MM.1S (cell line): ENCODE results near the gene RGS19.
"Not testable (repeated sequence)": the region's sequence is repeated elsewhere in the genome, so short reads cannot be mapped to it uniquely, and the experiment has no call there.

Source experiments
- DNase-seq: peaks from one replicate; pipeline ENCODE4 v3.0.0-alpha.2; 2015
- H2AFZ ChIP-seq: fragments of 300-600 bp; sonication (generic); 2 replicates; pipeline ENCODE4 v1.6.0; 2016; ENCODE audit warnings: antibody characterized with exemption, low read length
- H3F3A ChIP-seq: fragments of 300-600 bp; sonication (generic); 2 replicates; pipeline ENCODE4 v1.6.1; 2016; ENCODE audit warnings: mild to moderate bottlenecking, antibody characterized with exemption, low read length, moderate library complexity, mixed read lengths; ENCODE audit not compliant: insufficient read depth
- H3K27ac ChIP-seq: fragments of 300-600 bp; sonication (generic); 2 replicates; pipeline ENCODE4 v1.5.1; 2016; ENCODE audit warnings: mild to moderate bottlenecking, low read length
- H3K27me3 ChIP-seq: fragments of 300-600 bp; sonication (generic); replicated peaks from 2 replicates; pipeline ENCODE4 v1.6.0; 2016; ENCODE audit warnings: low read length; ENCODE audit not compliant: insufficient read depth
- H3K36me3 ChIP-seq: fragments of 300-600 bp; sonication (generic); replicated peaks from 2 replicates; pipeline ENCODE4 v1.6.1; 2016; ENCODE audit warnings: mild to moderate bottlenecking, low read length, mixed read lengths; ENCODE audit not compliant: insufficient read depth
- H3K4me1 ChIP-seq: fragments of 300-600 bp; sonication (generic); 2 replicates; pipeline ENCODE4 v1.6.1; 2016; ENCODE audit warnings: low read length, mixed read lengths
- H3K4me2 ChIP-seq: fragments of 300-600 bp; sonication (generic); 2 replicates; pipeline ENCODE4 v1.6.0; 2016; ENCODE audit warnings: low read depth, low read length
- H3K4me3 ChIP-seq: fragments of 300-600 bp; sonication (generic); 2 replicates; pipeline ENCODE4 v1.5.1; 2016; ENCODE audit warnings: low read length, mixed read lengths
- H3K79me2 ChIP-seq: fragments of 300-600 bp; sonication (generic); 2 replicates; pipeline ENCODE4 v1.6.1; 2016; ENCODE audit warnings: mixed run types, low read length, mixed read lengths
- H3K9ac ChIP-seq: fragments of 300-600 bp; sonication (generic); 2 replicates; pipeline ENCODE4 v1.6.1; 2016; ENCODE audit warnings: low read length, mixed read lengths
- H3K9me2 ChIP-seq: fragments of 300-600 bp; sonication (generic); replicated peaks from 2 replicates; pipeline ENCODE4 v1.6.1; 2016; ENCODE audit warnings: mild to moderate bottlenecking, low read length, mixed read lengths; ENCODE audit not compliant: insufficient read depth
- H3K9me3 ChIP-seq: fragments of 300-600 bp; sonication (generic); replicated peaks from 2 replicates; pipeline ENCODE4 v1.6.1; 2016; ENCODE audit warnings: mild to moderate bottlenecking, low read length, mixed read lengths; ENCODE audit not compliant: insufficient read depth
- H4K20me1 ChIP-seq: fragments of 300-600 bp; sonication (generic); 2 replicates; pipeline ENCODE4 v1.6.1; 2016; ENCODE audit warnings: mild to moderate bottlenecking, low read length, moderate library complexity, mixed read lengths; ENCODE audit not compliant: insufficient read depth
- EZH2 ChIP-seq: fragments of 300-600 bp; sonication (generic); optimal IDR thresholded peaks from 2 replicates; pipeline ENCODE3; 2017; ENCODE audit warnings: low read depth, mild to moderate bottlenecking, antibody characterized with exemption, low read length, mixed read lengths
- EZH2phosphoT487 ChIP-seq: fragments of 300-600 bp; sonication (generic); IDR thresholded peaks from 2 replicates; pipeline ENCODE4 v1.6.1; 2018; ENCODE audit warnings: antibody characterized with exemption, low read length
- TF ChIP-seq, protein P1 (sequence below): fragments of 300-600 bp; sonication (generic); IDR thresholded peaks from 2 replicates; pipeline ENCODE4 v1.5.1; 2016; ENCODE audit warnings: antibody characterized with exemption, low read length, mixed read lengths

RGS19 gene, protein sequence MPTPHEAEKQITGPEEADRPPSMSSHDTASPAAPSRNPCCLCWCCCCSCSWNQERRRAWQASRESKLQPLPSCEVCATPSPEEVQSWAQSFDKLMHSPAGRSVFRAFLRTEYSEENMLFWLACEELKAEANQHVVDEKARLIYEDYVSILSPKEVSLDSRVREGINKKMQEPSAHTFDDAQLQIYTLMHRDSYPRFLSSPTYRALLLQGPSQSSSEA

DNA sequence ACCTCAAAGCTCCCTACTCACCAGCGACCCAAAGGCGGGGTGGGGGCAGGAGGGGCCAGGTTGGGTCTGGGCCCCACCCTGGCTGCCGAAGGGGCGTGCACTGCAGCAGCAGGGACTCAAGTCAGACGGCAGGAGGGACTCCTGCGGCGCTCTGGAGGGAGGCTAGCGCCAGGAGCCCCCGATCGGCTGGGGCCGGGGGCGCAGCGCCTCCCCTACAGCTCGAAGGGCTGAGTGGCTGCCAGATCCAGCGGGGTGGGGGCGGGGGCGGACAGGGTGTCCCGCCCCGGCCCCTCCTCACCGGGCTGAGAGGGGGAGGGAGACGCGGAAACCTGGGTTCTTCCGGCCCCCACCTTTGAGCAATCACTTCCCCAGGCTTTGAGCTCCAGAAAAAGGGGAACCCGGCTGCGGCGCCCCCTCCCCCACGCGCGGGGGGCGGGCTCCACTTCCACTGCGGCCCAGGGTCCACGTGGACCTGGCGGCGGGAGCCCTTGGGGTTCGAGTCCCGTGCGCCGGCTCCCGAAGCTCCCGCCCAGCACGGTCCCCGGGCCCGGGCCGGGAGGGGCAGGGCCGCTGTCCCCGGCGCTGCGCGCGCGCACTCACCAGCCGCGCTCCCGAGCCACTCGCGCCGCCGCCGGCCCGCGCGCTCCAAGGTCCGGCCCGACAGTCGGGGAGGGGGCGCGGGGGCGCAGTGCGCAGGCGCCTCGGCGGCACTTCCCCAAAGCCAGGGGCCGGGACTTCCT lies at the start of gene RGS19:
Gene RGS19, minus strand, starts transcription at position 246 of the 740 bp plus-strand sequence. CDS start 2,632 bp downstream, outside the sequence.
- H3K9me2 ChIP-seq: no peaks in the 10 kb centered on the region
- H3K9me3 ChIP-seq: no peaks in the 10 kb centered on the region
- peaks cover 36% of the 10 kb centered on the region for H3K27me3 ChIP-seq
- peak within 1 kb of the TSS; percentile 94 for H3K4me3 ChIP-seq
- peak within 1 kb of the TSS; percentile 98 for H3K4me2 ChIP-seq
- H3K27ac ChIP-seq: no peak within 1 kb of the TSS
- peak within 1 kb of the TSS; percentile 76 for H3K9ac ChIP-seq
- DNase-seq: peak; percentile 76
- H2AFZ ChIP-seq: peak within 1 kb of the TSS; percentile 77
- no peaks in the 10 kb centered on the region for H3K79me2 ChIP-seq
- H4K20me1 ChIP-seq: no peaks in the 10 kb centered on the region
- H3K4me1 ChIP-seq: peaks cover 17% of the 10 kb centered on the region
- H3F3A ChIP-seq: peaks cover 26% of the 10 kb centered on the region
- no peak for TF ChIP-seq EZH2
- TF ChIP-seq, protein P1, sequence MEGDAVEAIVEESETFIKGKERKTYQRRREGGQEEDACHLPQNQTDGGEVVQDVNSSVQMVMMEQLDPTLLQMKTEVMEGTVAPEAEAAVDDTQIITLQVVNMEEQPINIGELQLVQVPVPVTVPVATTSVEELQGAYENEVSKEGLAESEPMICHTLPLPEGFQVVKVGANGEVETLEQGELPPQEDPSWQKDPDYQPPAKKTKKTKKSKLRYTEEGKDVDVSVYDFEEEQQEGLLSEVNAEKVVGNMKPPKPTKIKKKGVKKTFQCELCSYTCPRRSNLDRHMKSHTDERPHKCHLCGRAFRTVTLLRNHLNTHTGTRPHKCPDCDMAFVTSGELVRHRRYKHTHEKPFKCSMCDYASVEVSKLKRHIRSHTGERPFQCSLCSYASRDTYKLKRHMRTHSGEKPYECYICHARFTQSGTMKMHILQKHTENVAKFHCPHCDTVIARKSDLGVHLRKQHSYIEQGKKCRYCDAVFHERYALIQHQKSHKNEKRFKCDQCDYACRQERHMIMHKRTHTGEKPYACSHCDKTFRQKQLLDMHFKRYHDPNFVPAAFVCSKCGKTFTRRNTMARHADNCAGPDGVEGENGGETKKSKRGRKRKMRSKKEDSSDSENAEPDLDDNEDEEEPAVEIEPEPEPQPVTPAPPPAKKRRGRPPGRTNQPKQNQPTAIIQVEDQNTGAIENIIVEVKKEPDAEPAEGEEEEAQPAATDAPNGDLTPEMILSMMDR: no peak
- no peak for TF ChIP-seq EZH2phosphoT487
- H3K36me3 ChIP-seq: no peaks in the 10 kb centered on the region

DNA sequence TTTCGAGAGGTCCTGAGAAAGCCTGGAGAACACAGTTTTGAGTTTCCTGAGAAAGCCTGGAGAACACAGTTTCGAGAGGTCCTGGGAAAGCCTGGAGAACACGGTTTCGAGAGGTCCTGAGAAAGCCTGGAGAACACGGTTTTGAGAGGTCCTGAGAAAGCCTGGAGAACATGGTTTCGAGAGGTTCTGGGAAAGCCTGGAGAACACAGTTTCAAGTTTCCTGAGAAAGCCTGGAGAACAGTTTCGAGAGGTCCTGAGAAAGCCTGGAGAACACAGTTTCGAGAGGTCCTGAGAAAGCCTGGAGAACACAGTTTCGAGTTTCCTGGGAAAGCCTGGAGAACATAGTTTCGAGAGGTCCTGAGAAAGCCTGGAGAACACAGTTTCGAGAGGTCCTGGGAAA lies 44.2 kb upstream of the RGS19 start:
- H3K9me2 ChIP-seq, H3K36me3 ChIP-seq, H3K4me3 ChIP-seq, H3K27ac ChIP-seq, DNase-seq, H3K9me3 ChIP-seq, H3K4me1 ChIP-seq, H4K20me1 ChIP-seq, H2AFZ ChIP-seq, H3K9ac ChIP-seq, H3K4me2 ChIP-seq, H3K79me2 ChIP-seq, H3F3A ChIP-seq: not testable (repeated sequence)
- H3K27me3 ChIP-seq: peaks cover 51% of the 10 kb centered on the region

DNA sequence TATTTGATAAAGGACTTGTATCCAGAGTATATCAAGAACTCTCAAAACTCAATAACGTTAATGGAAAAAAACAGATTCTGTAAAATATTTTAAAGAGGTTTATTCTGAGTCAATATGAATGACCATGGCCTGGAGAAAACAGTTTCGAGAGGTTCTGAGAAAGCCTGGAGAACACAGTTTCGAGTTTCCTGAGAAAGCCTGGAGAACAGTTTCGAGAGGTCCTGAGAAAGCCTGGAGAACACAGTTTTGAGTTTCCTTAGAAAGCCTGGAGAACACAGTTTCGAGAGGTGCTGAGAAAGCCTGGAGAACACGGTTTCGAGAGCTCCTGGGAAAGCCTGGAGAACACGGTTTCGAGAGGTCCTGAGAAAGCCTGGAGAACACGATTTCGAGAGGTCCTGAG lies 43.6 kb upstream of the RGS19 start:
- H3F3A ChIP-seq, H3K9ac ChIP-seq, H2AFZ ChIP-seq, H3K9me2 ChIP-seq, H3K4me3 ChIP-seq, H3K79me2 ChIP-seq, H3K27ac ChIP-seq, H3K4me2 ChIP-seq, H3K36me3 ChIP-seq, H3K9me3 ChIP-seq, H3K4me1 ChIP-seq, DNase-seq, H4K20me1 ChIP-seq: not testable (repeated sequence)
- peaks cover 46% of the 10 kb centered on the region for H3K27me3 ChIP-seq

DNA sequence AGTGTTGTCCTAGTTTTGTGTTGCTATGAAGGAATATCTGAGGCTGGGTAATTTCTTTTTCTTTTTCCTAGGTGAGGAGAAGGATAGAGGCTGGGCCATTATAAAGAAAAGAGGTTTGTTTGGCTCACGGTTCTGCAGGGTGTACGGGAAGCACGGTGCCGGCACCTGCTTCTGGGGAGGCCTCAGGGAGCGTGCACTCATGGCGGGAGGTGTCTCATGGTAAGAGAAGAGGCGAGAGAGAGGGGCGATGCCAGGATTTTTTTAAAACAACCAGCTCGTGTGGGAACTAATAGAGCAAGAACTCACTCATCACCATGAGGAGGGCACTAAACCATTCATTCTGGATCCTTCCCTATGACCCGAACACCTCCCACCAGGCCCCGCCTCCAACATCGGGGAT lies 42.3 kb upstream of the RGS19 start:
- H3K4me2 ChIP-seq: no peak overlapping the region
- no peak for DNase-seq

More for the DNA sequence above, 42.3 kb upstream of the RGS19 start:
- TF ChIP-seq EZH2: no peak
- no peak for TF ChIP-seq EZH2phosphoT487
- TF ChIP-seq, protein P1: no peak
- Histone ChIP-seq H3K27me3 (peaks cover 48% of the 10 kb centered on the region), H2AFZ (no peak overlapping the region), H3K36me3 (no peaks in the 10 kb centered on the region), H3K9me3 (no peaks in the 10 kb centered on the region), H3K27ac (no peak overlapping the region), H3F3A (no peaks in the 10 kb centered on the region), H3K4me1 (no peaks in the 10 kb centered on the region), H4K20me1 (no peaks in the 10 kb centered on the region), H3K9ac (no peak overlapping the region), H3K9me2 (no peaks in the 10 kb centered on the region), H3K4me3 (no peak overlapping the region), H3K79me2 (no peaks in the 10 kb centered on the region)
